GM10266 (cell line): ENCODE measurements around the gene SFXN1.
A peak's percentile ranks its signal among the peaks of the same experiment; 100 is the strongest.

Experiments
- DNase-seq: peaks from one replicate; pipeline ENCODE4 v3.0.0; 2012; ENCODE audit errors: extremely low spot score
- TF ChIP-seq, protein P1 (sequence below): IDR thresholded peaks from 2 replicates; pipeline ENCODE4 v1.5.1; 2012; ENCODE audit warnings: mild to moderate bottlenecking, low read depth; ENCODE audit not compliant: control insufficient read depth, insufficient read depth; ENCODE audit errors: missing control alignments

The SFXN1 gene, protein sequence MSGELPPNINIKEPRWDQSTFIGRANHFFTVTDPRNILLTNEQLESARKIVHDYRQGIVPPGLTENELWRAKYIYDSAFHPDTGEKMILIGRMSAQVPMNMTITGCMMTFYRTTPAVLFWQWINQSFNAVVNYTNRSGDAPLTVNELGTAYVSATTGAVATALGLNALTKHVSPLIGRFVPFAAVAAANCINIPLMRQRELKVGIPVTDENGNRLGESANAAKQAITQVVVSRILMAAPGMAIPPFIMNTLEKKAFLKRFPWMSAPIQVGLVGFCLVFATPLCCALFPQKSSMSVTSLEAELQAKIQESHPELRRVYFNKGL

DNA sequence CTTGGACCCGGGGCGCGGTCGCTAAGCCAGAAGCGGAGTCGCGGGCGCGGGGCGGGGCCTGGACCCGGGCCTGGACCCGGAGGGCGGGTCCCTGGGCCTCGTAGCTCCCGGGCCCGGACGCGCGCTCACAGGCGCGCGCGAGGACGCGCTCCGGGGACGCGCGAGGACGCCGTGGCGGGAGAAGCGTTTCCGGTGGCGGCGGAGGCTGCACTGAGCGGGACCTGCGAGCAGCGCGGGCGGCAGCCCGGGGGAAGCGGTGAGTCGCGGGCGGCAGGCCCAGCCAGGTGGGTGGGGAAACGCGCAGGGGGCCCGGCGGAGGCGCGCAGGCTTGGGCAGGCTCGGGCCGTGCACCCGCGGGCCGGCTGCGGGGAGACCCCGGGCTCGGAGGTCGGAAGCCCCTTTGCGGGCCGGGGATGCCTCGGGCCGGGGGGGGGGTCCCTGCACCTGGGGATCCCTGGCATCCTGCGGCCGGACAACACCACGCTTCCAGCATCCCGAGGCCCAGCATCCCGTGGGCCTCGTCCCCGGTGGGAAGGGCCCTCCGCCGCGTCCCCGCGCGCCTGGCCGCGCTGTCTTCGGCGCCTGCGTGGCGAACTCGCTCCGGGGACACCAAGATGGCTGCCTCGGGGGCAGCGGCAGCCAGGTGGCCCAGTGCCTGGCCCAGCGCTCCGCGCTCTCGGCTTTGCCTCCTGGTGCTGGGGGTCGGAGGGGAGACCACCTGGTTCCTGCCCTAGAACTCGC lies at the start of gene SFXN1:
Gene SFXN1 (plus strand): TSS at position 177 of the 741 bp plus-strand sequence. CDS start 13,544 bp downstream, outside the sequence.
- DNase-seq: peak; percentile 96
- TF ChIP-seq, protein P1, sequence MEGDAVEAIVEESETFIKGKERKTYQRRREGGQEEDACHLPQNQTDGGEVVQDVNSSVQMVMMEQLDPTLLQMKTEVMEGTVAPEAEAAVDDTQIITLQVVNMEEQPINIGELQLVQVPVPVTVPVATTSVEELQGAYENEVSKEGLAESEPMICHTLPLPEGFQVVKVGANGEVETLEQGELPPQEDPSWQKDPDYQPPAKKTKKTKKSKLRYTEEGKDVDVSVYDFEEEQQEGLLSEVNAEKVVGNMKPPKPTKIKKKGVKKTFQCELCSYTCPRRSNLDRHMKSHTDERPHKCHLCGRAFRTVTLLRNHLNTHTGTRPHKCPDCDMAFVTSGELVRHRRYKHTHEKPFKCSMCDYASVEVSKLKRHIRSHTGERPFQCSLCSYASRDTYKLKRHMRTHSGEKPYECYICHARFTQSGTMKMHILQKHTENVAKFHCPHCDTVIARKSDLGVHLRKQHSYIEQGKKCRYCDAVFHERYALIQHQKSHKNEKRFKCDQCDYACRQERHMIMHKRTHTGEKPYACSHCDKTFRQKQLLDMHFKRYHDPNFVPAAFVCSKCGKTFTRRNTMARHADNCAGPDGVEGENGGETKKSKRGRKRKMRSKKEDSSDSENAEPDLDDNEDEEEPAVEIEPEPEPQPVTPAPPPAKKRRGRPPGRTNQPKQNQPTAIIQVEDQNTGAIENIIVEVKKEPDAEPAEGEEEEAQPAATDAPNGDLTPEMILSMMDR: no peak

DNA sequence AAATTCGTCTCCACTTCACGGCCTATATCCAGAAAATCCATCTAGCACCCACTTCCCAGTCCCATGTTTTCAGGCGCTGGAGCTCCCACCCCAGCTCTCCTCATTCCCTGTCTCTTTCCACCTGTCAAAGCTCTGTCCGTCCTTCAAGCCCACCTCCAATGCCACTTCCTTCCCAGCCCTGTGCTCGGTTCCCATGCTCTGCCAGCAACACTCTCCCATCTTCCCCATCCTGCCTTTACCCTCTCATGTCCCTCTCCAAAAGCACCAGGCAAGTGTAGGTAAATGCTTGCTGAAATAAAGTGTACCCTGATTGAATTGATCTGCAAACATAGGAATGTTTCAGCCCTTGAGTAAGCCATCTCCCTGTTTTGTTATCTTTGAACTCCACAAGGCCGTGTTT lies 43.6 kb upstream of the SFXN1 start:
- DNase-seq: no peak
- TF ChIP-seq, protein P1: no peak

DNA sequence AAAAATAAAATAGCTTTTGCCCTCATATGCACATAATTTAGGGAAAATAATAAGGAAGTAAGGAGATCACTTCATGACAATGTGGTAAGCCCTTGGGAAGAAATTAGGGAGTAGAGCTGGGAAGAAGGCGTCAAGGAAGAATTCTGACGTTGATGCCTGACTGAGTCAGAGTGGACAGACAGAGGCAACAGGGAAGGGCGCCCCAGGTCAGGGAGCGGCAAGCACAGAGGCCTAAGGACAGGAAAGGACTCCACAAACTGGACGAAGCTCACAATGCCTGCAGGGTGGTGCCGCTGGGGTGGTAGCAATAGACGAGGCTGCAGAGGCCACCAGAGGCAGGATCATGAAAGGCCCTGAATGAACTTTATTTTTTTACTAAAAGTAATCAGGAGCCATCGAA lies 42.0 kb upstream of the SFXN1 start:
- no peak for DNase-seq
- TF ChIP-seq, protein P1: no peak

DNA sequence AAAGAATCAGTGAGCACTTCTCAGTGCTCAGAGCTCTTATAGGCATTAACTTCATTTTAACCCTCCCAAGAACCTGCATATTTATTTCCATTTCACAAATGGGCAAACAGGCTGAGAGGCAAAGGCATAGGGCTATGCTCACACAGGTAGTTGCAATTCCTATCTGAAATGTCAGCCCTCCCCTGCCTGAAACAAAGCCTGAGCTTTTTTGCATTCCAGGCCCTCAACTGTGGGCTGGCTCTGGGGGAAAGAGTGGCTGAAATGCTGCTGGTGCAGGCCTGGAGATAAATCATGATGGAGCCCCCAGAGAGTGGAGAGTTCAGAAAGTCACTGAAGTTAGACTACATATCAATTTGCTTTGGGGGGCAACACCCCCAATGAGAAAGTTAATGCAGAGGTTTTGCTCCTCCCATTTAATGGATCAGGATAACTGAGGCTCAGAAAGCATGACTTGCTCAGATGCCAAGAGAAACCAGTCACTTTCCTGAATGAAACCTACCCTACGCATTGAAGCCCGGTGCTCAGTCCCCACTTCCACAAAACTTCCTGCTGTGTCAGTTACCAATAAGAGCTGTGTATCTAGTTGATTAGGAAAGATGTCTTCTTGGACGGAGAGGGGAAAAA lies 40.0 kb upstream of the SFXN1 start:
- TF ChIP-seq, protein P1: no peak

DNA sequence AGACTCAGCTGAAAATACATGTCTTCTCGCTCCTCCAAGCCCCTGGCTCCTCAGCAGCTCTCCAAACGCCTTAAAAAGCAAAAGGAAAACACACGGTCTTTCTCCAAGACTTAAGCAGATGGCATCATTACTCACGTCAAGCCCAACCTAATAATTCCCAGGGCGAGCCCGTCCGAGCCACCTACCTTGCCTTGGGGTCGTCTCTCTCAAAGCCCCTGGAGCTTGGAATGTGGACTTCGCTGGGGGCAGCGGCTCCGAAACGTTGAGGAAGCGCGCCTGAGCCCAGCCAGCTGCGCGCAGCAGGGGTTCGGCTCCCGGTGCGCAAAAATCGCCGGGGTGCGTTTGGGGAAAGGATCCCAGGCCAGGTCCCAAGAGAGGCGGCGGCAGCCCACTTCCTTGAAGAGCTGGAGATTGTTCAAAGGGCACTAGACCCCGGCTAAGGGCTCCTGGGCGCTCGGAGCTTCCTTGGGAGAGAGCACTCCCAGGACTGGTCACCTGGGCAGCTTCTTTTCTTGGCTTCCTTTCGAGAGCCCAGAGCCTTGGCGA lies 34.8 kb upstream of the SFXN1 start:
- TF ChIP-seq, protein P1: no peak
- peak; percentile 24 for DNase-seq

More for the DNA sequence above, 40.0 kb upstream of the SFXN1 start:
- DNase-seq: no peak

DNA sequence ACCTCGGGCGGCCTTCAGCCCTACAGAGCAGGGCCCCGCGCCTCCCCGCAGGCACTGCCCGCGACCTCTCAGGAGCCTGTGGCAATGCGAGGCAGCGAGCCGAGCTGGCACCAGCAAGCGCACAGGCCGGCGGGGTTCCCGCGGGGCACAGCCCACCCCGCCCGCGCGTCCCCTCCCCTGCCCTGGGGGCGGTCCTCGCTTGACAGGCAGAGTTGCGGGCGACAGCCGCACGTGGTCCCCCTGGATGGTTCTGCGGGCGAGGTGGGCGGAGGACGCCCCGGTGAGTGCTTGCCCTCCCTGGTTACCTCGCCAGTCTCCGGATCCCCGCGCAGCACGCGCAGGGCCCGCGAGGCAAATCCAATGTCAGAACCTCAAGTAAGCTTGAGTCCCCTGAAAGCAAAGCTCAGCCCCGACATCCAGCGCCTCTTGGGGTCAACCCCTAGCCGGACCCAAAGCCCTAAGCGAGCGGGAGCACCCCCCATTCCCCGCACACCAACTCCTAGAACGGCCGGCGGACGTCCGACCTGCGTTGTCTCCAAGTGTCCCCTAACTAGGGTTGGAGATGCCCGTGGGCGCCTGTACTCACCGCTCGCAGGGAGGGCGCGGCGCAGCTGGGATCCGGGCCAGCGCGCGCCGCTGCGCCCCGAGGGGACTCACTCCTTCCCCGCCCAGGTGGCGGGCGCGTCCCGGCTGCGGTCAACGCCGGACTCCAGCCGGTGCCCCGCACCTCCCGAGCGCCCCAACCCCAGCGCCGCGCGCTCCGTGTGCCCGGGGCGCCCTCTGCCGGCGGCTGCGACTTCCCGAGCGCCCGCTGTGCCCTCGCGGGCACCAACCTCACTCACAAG lies 34.1 kb upstream of the SFXN1 start, which contains the start of gene DRD1:
Gene DRD1 (minus strand): TSS at position 123 of the 845 bp plus-strand sequence. CDS start 1,083 bp downstream, outside the sequence.
- TF ChIP-seq, protein P1: peak; percentile 80
- DNase-seq: peak; percentile 77
